Smooth muscle cell of the brain vasculature (primary cell): ENCODE measurements around the gene KCNV2.
A peak's percentile ranks its signal among the peaks of the same experiment; 100 is the strongest.

Experiments used
- DNase-seq: peaks from one replicate; pipeline ENCODE4 v3.0.0-alpha.2; 2012; ENCODE audit warnings: low read depth, low spot score

Gene KCNV2

GRCh38 chr9:2720179-2720654 is 2.9 kb downstream of the KCNV2 start:
- DNase-seq: no peak

- no peak for DNase-seq
These were observed 5.4 kb downstream of the KCNV2 start for GRCh38 chr9:2722715-2723114.

GRCh38 chr9:2723376-2724065 is 6.2 kb downstream of the KCNV2 start:
- DNase-seq: no peak

GRCh38 chr9:2725126-2725525 is 7.8 kb downstream of the KCNV2 start:
- DNase-seq: no peak

GRCh38 chr9:2725898-2726649 is 8.8 kb downstream of the KCNV2 start:
- DNase-seq: no peak

- no peak for DNase-seq
These were observed 9.5 kb downstream of the KCNV2 start for GRCh38 chr9:2726650-2727340.

GRCh38 chr9:2727374-2727773 is 10.1 kb downstream of the KCNV2 start:
- DNase-seq: no peak

DNA sequence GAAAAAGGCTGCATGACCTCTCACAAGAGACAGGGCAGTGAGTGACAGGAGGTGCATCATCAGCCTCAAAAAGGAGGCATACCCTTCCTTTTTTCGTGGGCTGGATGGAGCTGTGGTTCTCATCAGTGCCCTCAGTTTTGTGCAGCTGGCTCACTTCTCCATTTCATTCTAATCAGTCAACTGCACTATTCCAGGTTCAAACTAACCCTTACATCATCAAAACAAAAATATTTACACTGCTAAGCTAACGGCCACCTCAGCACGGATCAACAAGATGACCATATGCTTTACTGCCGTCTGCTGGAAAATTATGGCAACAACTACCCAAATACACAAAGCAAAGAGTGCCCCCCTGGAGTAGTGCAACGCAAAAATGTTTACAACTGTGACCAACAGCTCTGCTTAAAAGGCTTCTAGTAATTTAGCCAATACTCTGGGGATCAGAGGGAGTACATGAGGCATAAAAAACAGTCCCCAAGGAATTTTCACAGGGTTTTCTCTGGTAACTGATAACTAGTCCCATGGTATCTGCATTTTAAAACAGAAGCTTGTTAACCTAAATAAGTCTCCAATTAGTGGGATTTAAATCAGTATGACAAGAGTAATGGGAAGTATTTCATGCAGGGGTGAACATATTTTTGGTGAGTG is 10.8 kb downstream of the KCNV2 start:
- DNase-seq: peak; percentile 44

DNA sequence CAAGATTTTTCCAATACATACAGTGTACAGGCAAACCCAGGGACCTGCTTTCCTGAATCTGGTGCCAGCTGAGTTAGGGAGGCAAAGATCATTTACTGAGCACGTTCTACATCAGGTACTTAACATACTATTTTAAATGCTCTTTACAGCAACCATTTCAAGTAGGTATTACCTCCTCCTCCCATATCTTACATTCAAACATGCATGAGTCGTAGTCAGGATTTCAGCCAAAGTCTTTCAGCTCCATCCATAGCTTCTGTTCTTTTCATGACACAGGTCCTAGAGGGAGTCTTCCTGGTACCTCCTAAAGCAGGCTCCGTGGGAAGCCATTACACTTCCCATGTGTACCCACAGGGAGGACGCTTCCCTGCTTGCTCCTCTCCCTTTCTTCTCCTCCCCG is 11.7 kb downstream of the KCNV2 start:
- DNase-seq: no peak

DNA sequence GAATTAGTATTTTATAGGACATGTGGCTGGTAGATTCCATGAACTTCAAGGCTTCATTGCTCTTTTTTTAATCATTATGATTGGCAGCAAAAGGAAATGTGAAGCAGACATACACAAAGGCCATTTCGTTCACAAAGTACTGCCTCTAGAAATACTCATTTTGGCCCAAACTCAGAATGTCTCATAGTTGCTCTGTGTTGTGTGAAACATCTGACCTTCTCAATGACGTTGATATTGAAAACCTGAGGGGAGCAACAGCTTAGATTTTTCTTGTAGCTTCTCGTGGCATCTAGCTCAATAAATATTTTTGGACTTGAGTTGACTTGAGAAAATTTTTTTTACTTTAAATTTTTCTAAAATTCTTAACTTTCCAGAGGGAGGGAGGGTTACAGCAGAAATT is 12.4 kb downstream of the KCNV2 start:
- no peak for DNase-seq

GRCh38 chr9:2730971-2731370 is 13.7 kb downstream of the KCNV2 start:
- DNase-seq: no peak

GRCh38 chr9:2732492-2732891 is 15.2 kb downstream of the KCNV2 start:
- DNase-seq: no peak

DNA sequence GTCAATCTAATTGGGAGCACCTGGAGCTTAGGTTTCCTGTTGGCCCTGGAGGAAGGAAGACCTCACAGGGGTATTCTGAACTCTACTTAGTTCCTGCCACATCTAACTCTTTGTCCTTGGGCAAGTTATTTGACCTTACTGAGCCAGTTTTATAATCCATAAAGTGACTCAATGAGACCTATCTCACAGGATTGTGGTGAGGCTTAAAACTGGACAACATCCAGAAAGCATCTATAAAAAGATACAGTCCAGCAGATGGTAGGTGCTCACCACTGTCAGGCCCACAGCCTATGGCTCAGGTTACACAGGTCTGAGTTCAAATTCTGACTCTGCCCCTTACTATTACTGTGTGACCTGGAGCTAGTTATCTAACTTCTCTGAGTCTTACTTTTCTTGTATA is 23.3 kb downstream of the KCNV2 start:
- no peak for DNase-seq

- no peak for DNase-seq
These were observed 24.3 kb downstream of the KCNV2 start for GRCh38 chr9:2741441-2742158.

GRCh38 chr9:2742214-2742613 is 24.9 kb downstream of the KCNV2 start:
- no peak for DNase-seq

GRCh38 chr9:2743937-2744529 is 26.7 kb downstream of the KCNV2 start:
- no peak for DNase-seq

DNA sequence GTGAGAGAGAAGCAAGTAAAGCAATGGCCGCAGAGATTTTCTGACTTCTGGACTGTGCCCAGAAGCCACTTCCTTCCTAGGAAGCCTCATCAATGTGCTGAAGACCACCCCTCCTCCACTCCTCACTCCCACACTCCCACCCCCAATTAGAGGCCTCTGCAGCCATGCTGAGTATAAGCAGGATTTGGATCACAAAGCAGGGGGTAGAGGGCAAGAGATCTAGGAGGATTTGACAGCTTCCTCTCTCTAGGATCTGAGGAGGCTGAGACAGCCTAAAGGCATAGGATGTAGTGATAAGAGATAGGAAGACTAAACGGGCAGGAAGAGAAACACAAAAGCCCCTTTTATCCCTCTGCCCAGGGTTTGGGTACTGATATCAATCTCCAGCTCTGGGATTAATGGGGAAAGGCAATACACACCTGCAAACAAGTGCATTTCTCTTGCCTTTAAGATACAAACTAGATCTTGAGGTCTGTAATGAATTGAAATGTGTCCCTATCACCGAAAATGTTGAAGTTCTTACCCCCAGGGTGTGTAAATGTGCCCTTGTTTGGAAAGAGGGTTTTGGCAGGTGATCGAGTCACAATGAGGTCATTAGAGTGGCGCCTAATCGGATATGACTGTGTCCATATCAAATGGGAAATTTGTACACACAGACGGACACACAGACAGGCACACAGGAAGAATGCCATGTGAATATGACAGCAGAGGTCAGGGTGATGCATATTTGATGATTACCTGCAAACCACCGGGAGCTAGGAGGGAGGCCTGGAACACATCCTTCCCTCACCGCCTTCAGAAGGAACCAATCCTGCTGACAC is 28.5 kb downstream of the KCNV2 start:
- no peak for DNase-seq

GRCh38 chr9:2749485-2749884 is 32.2 kb downstream of the KCNV2 start:
- DNase-seq: no peak

DNA sequence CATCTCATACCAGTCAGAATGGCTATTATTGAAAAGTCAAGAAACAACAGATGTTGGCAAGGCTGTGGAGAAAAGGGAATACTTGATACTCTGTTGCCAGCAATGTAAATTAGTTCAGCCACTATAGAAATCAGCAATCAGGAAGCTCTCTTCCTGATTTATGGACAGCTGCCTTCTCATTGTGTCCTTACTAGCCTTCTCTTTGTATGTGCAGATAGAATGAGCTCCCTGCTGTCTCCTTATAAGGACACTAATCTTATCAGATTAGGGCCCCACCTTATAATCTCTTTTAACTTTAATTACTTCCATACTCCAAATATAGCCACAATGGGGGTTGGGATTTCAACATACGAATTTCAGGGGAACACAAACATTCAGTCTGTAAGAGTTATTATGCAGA is 38.0 kb downstream of the KCNV2 start:
- no peak for DNase-seq
